Right lobe of liver (tissue), 6 donors: Measurements from ENCODE around the gene KRTAP11-1. TPM values are rescaled to one million over a fixed set of nuclear protein-coding genes. Genes with fewer than 3 reads are reported as not detected.

Source experiments
- ATAC-seq, 4 donors: fragments of 200-7000 bp; cut with Tn5 transposase; one replicate each; pipeline ENCODE4 v1.9.1; 2020; ENCODE audit warnings: mild to moderate bottlenecking in 4 of 4, moderate library complexity in 4 of 4
- DNase-seq, 3 donors: peaks; one replicate each; pipeline ENCODE4 v3.0.0-alpha.2; 2020
- H3K27ac ChIP-seq, 3 donors: fragments of 200-600 bp; one replicate each; pipeline ENCODE4 v1.8.0; 2022
- H3K27me3 ChIP-seq, 2 donors: fragments of 200-600 bp; one replicate each; pipeline ENCODE4 v1.8.0; 2022
- H3K36me3 ChIP-seq, 4 donors: fragments of 200-600 bp; sonication (generic) in 1 of 4; one replicate each; pipeline versions ENCODE4 v1.5.1 to v1.8.0; 2017 to 2022; ENCODE audit warnings: control low read depth in 1 of 4
- H3K4me1 ChIP-seq, 4 donors: fragments of 200-600 bp; sonication (generic) in 1 of 4; one replicate each; pipeline versions ENCODE4 v1.5.1 to v1.8.0; 2017 to 2022; ENCODE audit warnings: control low read depth in 1 of 4
- H3K4me3 ChIP-seq, 3 donors: fragments of 200-600 bp; one replicate each; pipeline ENCODE4 v1.8.0; 2022
- H3K9me3 ChIP-seq, 4 donors: fragments of 200-600 bp; sonication (generic) in 1 of 4; one replicate each; pipeline versions ENCODE4 v1.5.1 to v1.8.0; 2017 to 2022; ENCODE audit warnings: control low read depth in 1 of 4
- CTCF ChIP-seq, 4 donors: fragments of 200-600 bp in 3 of 4; fragments of 450-650 bp in 1 of 4; IDR thresholded peaks; one replicate each; pipeline versions ENCODE4 v1.5.1 to v1.8.0; 2016 to 2022; ENCODE audit warnings: antibody characterized with exemption in 4 of 4, mild to moderate bottlenecking in 2 of 4
- POLR2A ChIP-seq: fragments of 450-650 bp; IDR thresholded peaks from one replicate; pipeline ENCODE4 v1.6.1; 2017; ENCODE audit warnings: antibody characterized with exemption, mild to moderate bottlenecking
- WGBS: methylation state at CpG from one replicate; pipeline ENCODE4 v1.1.6; 2018; ENCODE audit warnings: low coverage, low lambda C conversion rate; ENCODE audit not compliant: insufficient coverage; ENCODE audit errors: missing lambda C conversion rate; 5-methylcytosine and 5-hydroxymethylcytosine counted together
- intact Hi-C, 2 donors: fragments of 100-400 bp; cut with DNase I; formaldehyde crosslinking; loops; one replicate each; pipeline versions ENCODE4 v1.11.2 to v1.14.1; 2022
- total RNA-seq, 6 experiments: library from RNA; depleted of rRNA in 2 of 6; stranded (reverse); fragments of >200 nt in 2 of 6; fragmentation: NEBNext Ultra II Directional in 3 of 6; extraction: Animal tissue kit (Norgen Biotek cat#: 25700) in 3 of 6; gene quantifications; one replicate each; pipeline versions ENCODE4 v1.1.0 to v1.2.4, GENCODE V29; 2016 to 2023
- donor health status: DM: no; HTN: yes; CAD: no.
- donor health status: DM: no; HTN: no; CAD: no.
- donor health status: DM: no; HTN: no; CAD: no.
- donor health status: DM: no; HTN: yes; CAD: no.
- donor health status: DM: no; HTN: yes; CAD: no.

KRTAP11-1 gene
- total RNA-seq, 6 experiments from 2014 or later: not detected

DNA sequence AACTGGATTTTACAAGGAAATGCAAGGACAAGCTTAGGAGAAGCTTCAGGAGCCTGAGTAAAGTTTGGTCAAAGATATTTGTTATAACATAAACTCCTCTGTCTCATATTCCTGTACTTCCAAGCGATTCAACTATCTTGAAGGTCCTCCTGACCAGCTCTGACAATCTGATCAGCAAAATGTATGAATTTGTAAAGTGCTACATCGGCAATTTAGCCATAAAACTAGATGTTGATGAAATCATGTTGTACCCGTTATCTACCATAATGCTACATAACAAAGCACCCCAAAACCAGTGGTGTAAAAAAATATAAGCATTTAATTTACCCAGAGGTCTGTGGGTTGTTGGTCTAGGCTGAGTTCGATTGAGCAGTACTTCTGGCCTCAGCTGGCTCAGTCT lies 19.5 kb upstream of the KRTAP11-1 start:
- intact Hi-C loops: no loop called here
- WGBS: 37% methylated on average over 4 of the region's 4 CpGs
- no peaks in the 10 kb centered on the region for H3K9me3 ChIP-seq
- DNase-seq (no peak), ATAC-seq (no peak)
- H3K27ac ChIP-seq: no peak overlapping the region
- no peaks in the 10 kb centered on the region for H3K36me3 ChIP-seq
- H3K4me3 ChIP-seq: no peak overlapping the region
- no peaks in the 10 kb centered on the region for H3K4me1 ChIP-seq
- H3K27me3 ChIP-seq: no peaks in the 10 kb centered on the region
- TF ChIP-seq CTCF (IDR thresholded peaks at IDR 0.05) (no peak), POLR2A (no peak)

- ATAC-seq: no peak
- intact Hi-C loops: no loop called here
- Histone ChIP-seq H3K36me3 (no peaks in the 10 kb centered on the region), H3K4me3 (no peak overlapping the region), H3K9me3 (no peaks in the 10 kb centered on the region), H3K27me3 (no peaks in the 10 kb centered on the region), H3K27ac (no peak overlapping the region), H3K4me1 (no peaks in the 10 kb centered on the region)
- no peak for DNase-seq
- TF ChIP-seq POLR2A (no peak), CTCF (IDR thresholded peaks at IDR 0.05) (no peak)
- 67% methylated on average over 8 of the region's 8 CpGs for WGBS
Observed at GRCh38 chr21:30882866-30883597, 1.7 kb upstream of the KRTAP11-1 start.

GRCh38 chr21:30880914-30881313 lies 466 bp downstream of the KRTAP11-1 start:
- H3K27me3 ChIP-seq: no peaks in the 10 kb centered on the region
- 57% methylated on average over 2 of the region's 12 CpGs for WGBS
- H3K9me3 ChIP-seq: no peaks in the 10 kb centered on the region
- TF ChIP-seq CTCF (IDR thresholded peaks at IDR 0.05): no peak
- TF ChIP-seq POLR2A: no peak
- H3K27ac ChIP-seq: no peak overlapping the region
- no peak overlapping the region for H3K4me3 ChIP-seq
- H3K4me1 ChIP-seq: no peaks in the 10 kb centered on the region
- ATAC-seq (no peak), DNase-seq (no peak)
- H3K36me3 ChIP-seq: no peaks in the 10 kb centered on the region
- intact Hi-C loops: no loop called here

DNA sequence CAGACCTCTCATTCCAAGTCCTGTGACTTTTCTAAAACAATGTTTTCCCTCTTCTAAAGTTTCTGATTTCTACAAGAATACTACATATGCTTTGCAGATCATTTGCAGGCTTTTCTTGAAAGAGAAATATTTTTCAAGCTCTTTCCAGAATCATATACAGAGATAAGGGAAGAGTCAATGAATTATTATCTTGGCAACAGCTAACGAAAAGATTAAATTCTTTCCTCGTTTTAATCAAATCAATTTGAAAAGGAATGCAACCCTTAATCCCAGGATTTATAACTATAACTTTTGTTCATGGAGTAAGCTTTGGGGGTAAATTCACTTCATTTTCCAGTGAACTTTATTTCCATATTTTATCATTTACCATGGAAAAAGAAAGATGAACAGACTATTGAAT lies 6.9 kb downstream of the KRTAP11-1 start:
- 59% methylated on average over 2 of the region's 2 CpGs for WGBS
- intact Hi-C loops: no loop called here
- no peak for DNase-seq
- Histone ChIP-seq H3K4me3 (no peak overlapping the region), H3K27ac (no peak overlapping the region), H3K4me1 (no peaks in the 10 kb centered on the region), H3K27me3 (no peaks in the 10 kb centered on the region), H3K9me3 (no peaks in the 10 kb centered on the region), H3K36me3 (no peaks in the 10 kb centered on the region)
- ATAC-seq: no peak
- TF ChIP-seq CTCF (IDR thresholded peaks at IDR 0.05): no peak
- TF ChIP-seq POLR2A: no peak
